HL-60 (cell line): ENCODE data around the gene TPM1.
"Not testable (repeated sequence)": the region's sequence is repeated elsewhere in the genome, so short reads cannot be mapped to it uniquely, and the experiment has no call there.

ENCODE experiments used
- DNase-seq, 2 experiments: peaks; one replicate each; pipeline ENCODE4 v3.0.0-alpha.2; 2010 to 2020; ENCODE audit warnings: low read depth in 1 of 2, low spot score in 1 of 2
- H3K27ac ChIP-seq: fragments of 250-450 bp; sonication (Bioruptor Pico); replicated peaks from 2 replicates; pipeline ENCODE4 v1.5.1; 2020; ENCODE audit warnings: mild to moderate bottlenecking, moderate library complexity
- H3K27me3 ChIP-seq: fragments of 250-450 bp; sonication (Bioruptor Pico); 2 replicates; pipeline ENCODE4 v1.5.1; 2021; ENCODE audit warnings: mild to moderate bottlenecking, moderate library complexity; ENCODE audit not compliant: insufficient read depth, poor library complexity, severe bottlenecking
- H3K4me3 ChIP-seq: replicated peaks from 2 replicates; pipeline ENCODE4 v1.5.1; 2011; ENCODE audit warnings: mild to moderate bottlenecking, control low read depth, low read length; ENCODE audit not compliant: insufficient read depth
- CTCF ChIP-seq: IDR thresholded peaks from one replicate; pipeline ENCODE4 v1.5.1; 2011; ENCODE audit warnings: low read length, control low read depth, inconsistent platforms; ENCODE audit not compliant: insufficient read depth
- GABPA ChIP-seq: IDR thresholded peaks from 2 replicates; pipeline ENCODE4 v1.6.1; 2012; ENCODE audit warnings: low read depth
- POLR2AphosphoS5 ChIP-seq: IDR thresholded peaks from 2 replicates; pipeline ENCODE4 v1.6.1; 2012; ENCODE audit warnings: low read depth
- REST ChIP-seq: IDR thresholded peaks from 2 replicates; pipeline ENCODE4 v1.6.1; 2012; ENCODE audit warnings: low read depth; ENCODE audit not compliant: insufficient replicate concordance
- SPI1 ChIP-seq: IDR thresholded peaks from 2 replicates; pipeline ENCODE4 v1.6.1; 2012; ENCODE audit warnings: low read depth, mild to moderate bottlenecking, borderline replicate concordance
- long read RNA-seq: library from polyadenylated mRNA; unstranded; transcript quantifications from one replicate; pipeline ENCODE4 v2.0.0, GENCODE V29; 2020

TPM1 gene
- long read RNA-seq, partial matches to known transcripts, result 0 of 10 reads
- long read RNA-seq, other reads (novel, unspliced or antisense), result 6 of 10 reads

- Histone ChIP-seq H3K27me3 (peaks cover 59% of the 10 kb centered on the region), H3K27ac (no peak within 1 kb of the TSS), H3K4me3 (peak within 1 kb of the TSS; percentile 24)
- no peak for DNase-seq
- TF ChIP-seq GABPA (no peak), POLR2AphosphoS5 (no peak), REST (no peak), CTCF (no peak), SPI1 (no peak)
Measured at GRCh38 chr15:63041974-63042876, at the start of gene TPM1. TSS of gene TPM1 (plus strand) at chr15:63042747. CDS start at chr15:63042830, 83 bp downstream.

GRCh38 chr15:62993066-62993465, 49.5 kb upstream of the TPM1 start:
- Histone ChIP-seq H3K27me3 (peaks cover 8% of the 10 kb centered on the region), H3K4me3 (no peak overlapping the region), H3K27ac (no peak overlapping the region)
- no peak for DNase-seq
- no peak for TF ChIP-seq CTCF
- no peak for TF ChIP-seq POLR2AphosphoS5
- no peak for TF ChIP-seq SPI1
- no peak for TF ChIP-seq REST

DNA sequence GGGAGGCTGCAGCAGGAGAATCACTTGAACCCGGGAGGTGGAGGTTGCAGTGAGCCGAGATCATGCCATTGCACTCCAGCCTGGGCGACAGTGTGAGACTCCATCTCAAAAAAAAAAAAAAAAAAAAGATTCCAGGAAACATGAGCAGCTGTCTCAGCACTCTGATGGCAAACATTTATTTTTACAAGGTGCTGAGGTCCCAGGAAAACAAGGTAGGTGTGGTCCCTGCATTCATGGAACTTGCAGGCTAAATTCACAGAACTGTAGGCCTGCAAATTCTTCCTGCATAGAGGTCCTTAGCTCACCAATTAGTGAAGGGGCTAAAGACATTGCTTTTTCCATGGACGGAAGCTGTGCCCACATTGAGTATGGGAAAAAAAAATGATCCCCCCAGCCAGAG, 48.9 kb upstream of the TPM1 start:
- H3K27me3 ChIP-seq, DNase-seq, H3K4me3 ChIP-seq, H3K27ac ChIP-seq: not testable (repeated sequence)

DNA sequence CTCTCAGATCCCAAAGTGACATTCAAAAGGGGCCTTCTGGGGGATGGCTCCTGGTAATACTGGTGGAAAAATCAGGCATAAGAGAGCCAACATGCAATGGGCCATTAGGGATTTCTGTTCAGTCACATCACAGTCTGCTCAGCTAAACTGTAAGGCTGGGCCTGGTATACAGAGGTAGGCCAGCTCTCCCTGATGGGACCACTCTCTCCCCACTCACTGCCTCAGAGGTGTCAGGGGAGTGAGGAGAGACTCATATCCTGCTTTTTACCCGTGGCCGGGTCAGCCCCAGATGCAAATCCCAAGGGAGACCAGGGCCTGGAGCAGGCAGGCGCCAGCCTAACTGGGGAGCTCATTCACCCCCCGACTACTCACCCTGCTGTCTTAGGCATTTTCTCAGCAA, 48.1 kb upstream of the TPM1 start:
- DNase-seq, result no peak
- Histone ChIP-seq H3K27me3 (peaks cover 8% of the 10 kb centered on the region), H3K4me3 (no peak overlapping the region), H3K27ac (no peak overlapping the region)
- TF ChIP-seq CTCF (no peak), POLR2AphosphoS5 (no peak), SPI1 (no peak), REST (no peak), GABPA (no peak)
